Endodermal cell (in vitro differentiated cells): ENCODE data around the gene PIWIL4. TPM values are rescaled to one million over a fixed set of nuclear protein-coding genes. Genes with fewer than 3 reads are reported as not detected.

Experiments
- DNase-seq: peaks from one replicate; pipeline ENCODE4 v3.0.0-alpha.2; 2017
- H3K27ac ChIP-seq: 2 replicates; pipeline ENCODE4 v1.5.1; 2013; ENCODE audit warnings: mild to moderate bottlenecking, low read depth, low read length, moderate library complexity
- H3K27me3 ChIP-seq: 2 replicates; pipeline ENCODE4 v1.6.1; 2013; ENCODE audit warnings: mild to moderate bottlenecking, low read length, moderate library complexity; ENCODE audit not compliant: insufficient read depth, control insufficient read depth, poor library complexity, severe bottlenecking
- H3K36me3 ChIP-seq: 2 replicates; pipeline ENCODE4 v1.7.0; 2013; ENCODE audit warnings: mild to moderate bottlenecking, low read length, moderate library complexity; ENCODE audit not compliant: control insufficient read depth, insufficient read depth
- H3K4me1 ChIP-seq: one replicate; pipeline ENCODE4 v1.7.0; 2013; ENCODE audit warnings: low read length; ENCODE audit not compliant: control insufficient read depth, insufficient read depth
- H3K4me3 ChIP-seq: 2 replicates; pipeline ENCODE4 v1.5.1; 2013; ENCODE audit warnings: mild to moderate bottlenecking, low read length, moderate library complexity
- H3K9ac ChIP-seq: 2 replicates; pipeline ENCODE4 v1.6.1; 2013; ENCODE audit warnings: mild to moderate bottlenecking, low read length, moderate library complexity; ENCODE audit not compliant: poor library complexity, severe bottlenecking; ENCODE audit errors: extremely low read depth
- H3K9me3 ChIP-seq: 2 replicates; pipeline ENCODE4 v1.6.1; 2013; ENCODE audit warnings: mild to moderate bottlenecking, low read length, moderate library complexity; ENCODE audit not compliant: control insufficient read depth
- H3K27ac Mint-ChIP-seq: 2 replicates; pipeline ENCODE4 v1.8.0; 2020; ENCODE audit warnings: mixed read lengths
- H3K27me3 Mint-ChIP-seq: 2 replicates; pipeline ENCODE4 v1.8.0; 2021; ENCODE audit warnings: mild to moderate bottlenecking, mixed read lengths; ENCODE audit not compliant: insufficient read depth
- H3K36me3 Mint-ChIP-seq: 2 replicates; pipeline ENCODE4 v1.8.0; 2020; ENCODE audit warnings: low read depth, mixed read lengths
- H3K4me1 Mint-ChIP-seq: 2 replicates; pipeline ENCODE4 v1.8.0; 2020; ENCODE audit warnings: mixed read lengths
- H3K4me3 Mint-ChIP-seq: 2 replicates; pipeline ENCODE4 v1.8.0; 2020; ENCODE audit warnings: mild to moderate bottlenecking, moderate library complexity, mixed read lengths
- H3K9me3 Mint-ChIP-seq: 2 replicates; pipeline ENCODE4 v1.8.0; 2020; ENCODE audit warnings: mild to moderate bottlenecking, mixed read lengths
- WGBS, 2 experiments: methylation state at CpG; one replicate each; pipeline versions ENCODE4 v1.1.5 to v1.1.7; 2013; ENCODE audit warnings: missing lambda C conversion rate in 2 of 2, mixed read lengths in 1 of 2; ENCODE audit not compliant: insufficient coverage in 1 of 2, insufficient read length in 1 of 2; 5-methylcytosine and 5-hydroxymethylcytosine counted together
- total RNA-seq, 2 donors: library from RNA; stranded (reverse); fragmentation: NEBNext Ultra II Directional in 1 of 2; extraction: Animal tissue kit (Norgen Biotek cat#: 25700) in 1 of 2; gene quantifications; 2 replicates in 1 of 2; 3 replicates in 1 of 2; pipeline ENCODE4 v1.2.1, GENCODE V29; 2021
- TF ChIP-seq, protein P1 (sequence below): fragments of 200-600 bp; sonication (generic); conservative IDR thresholded peaks from 2 replicates; pipeline ENCODE4 v1.5.0; 2021; ENCODE audit warnings: antibody characterized with exemption, mild to moderate bottlenecking

The PIWIL4 gene
- total RNA-seq, 2 donors from 2014 or later = 0.24 to 0.82 TPM

DNA sequence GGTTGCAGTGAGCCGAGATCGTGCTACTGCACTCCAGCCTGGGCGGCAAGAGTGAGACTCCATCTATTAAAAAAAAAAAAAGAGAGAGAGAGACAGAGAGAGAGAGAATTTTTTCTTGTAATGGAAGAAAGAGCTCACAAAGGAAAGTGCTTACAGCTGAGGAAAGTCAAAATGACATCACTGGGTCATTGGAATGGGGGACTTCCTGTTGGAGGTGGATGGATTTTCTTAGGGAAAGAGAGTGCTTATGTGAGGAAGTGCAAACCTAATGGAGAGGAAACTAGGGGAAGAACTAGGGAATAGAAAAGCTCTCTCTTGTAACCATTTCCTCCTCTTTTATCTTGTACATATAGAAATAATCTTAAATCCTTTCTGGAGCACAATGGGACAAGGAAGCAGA is 6.3 kb upstream of the PIWIL4 start:
- H3K36me3 Mint-ChIP-seq = no peaks in the 10 kb centered on the region
- no peak overlapping the region for H3K27ac Mint-ChIP-seq

DNA sequence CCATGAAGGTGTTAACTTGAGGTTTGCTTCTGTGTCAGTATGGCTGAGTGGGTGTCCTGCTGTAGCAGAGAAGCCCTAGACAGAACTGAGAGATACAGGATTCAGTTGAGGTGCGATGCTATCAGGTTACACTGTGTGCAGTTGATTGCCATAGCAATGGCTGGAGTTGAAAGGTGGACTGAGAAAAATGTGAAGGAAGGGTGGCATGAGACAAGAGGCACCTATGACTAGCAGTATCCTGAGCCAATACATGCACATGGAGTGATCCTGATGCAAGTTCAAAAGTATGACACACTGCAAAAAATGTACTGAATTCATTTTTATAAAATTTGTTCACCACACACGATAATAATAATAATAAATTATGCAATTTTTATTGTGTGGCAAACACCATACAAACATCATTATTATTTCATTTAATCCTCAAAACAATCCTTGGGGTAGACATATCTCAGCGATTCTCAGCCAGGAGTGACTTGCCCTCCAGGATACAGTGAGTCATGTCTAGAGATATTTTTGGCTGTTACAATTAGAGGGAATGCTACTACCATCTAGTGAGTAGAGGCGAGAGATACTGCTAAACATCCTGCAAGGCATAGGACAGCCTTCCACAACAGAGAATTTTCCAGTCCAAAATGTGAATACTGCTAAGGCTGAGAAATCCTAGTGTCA is 3.9 kb upstream of the PIWIL4 start:
- Mint-ChIP-seq H3K4me1 (peaks cover 15% of the 10 kb centered on the region), H3K4me3 (no peak overlapping the region), H3K27ac (no peak overlapping the region), H3K36me3 (no peaks in the 10 kb centered on the region), H3K27me3 (peaks cover 10% of the 10 kb centered on the region), H3K9me3 (no peaks in the 10 kb centered on the region)
- no peak for DNase-seq
- Histone ChIP-seq H3K9me3 (no peaks in the 10 kb centered on the region), H3K4me1 (peaks cover 4% of the 10 kb centered on the region), H3K9ac (no peak overlapping the region), H3K36me3 (no peaks in the 10 kb centered on the region), H3K27me3 (no peaks in the 10 kb centered on the region), H3K27ac (no peak overlapping the region), H3K4me3 (no peak overlapping the region)
- TF ChIP-seq, protein P1, sequence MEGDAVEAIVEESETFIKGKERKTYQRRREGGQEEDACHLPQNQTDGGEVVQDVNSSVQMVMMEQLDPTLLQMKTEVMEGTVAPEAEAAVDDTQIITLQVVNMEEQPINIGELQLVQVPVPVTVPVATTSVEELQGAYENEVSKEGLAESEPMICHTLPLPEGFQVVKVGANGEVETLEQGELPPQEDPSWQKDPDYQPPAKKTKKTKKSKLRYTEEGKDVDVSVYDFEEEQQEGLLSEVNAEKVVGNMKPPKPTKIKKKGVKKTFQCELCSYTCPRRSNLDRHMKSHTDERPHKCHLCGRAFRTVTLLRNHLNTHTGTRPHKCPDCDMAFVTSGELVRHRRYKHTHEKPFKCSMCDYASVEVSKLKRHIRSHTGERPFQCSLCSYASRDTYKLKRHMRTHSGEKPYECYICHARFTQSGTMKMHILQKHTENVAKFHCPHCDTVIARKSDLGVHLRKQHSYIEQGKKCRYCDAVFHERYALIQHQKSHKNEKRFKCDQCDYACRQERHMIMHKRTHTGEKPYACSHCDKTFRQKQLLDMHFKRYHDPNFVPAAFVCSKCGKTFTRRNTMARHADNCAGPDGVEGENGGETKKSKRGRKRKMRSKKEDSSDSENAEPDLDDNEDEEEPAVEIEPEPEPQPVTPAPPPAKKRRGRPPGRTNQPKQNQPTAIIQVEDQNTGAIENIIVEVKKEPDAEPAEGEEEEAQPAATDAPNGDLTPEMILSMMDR = no peak
- WGBS, 2 experiments = 81 to 95% methylated on average over 2 to 3 of the region's 4 CpGs

More for the DNA sequence above, 6.3 kb upstream of the PIWIL4 start:
- Mint-ChIP-seq H3K27me3 (peaks cover 28% of the 10 kb centered on the region), H3K9me3 (no peaks in the 10 kb centered on the region), H3K4me3 (no peak overlapping the region), H3K4me1 (peaks cover 16% of the 10 kb centered on the region)
- WGBS, 2 experiments = 91 to 97% methylated on average over 3 of the region's 3 CpGs
- Histone ChIP-seq H3K27ac (no peak overlapping the region), H3K36me3 (no peaks in the 10 kb centered on the region), H3K4me1 (peaks cover 4% of the 10 kb centered on the region), H3K9me3 (no peaks in the 10 kb centered on the region), H3K4me3 (no peak overlapping the region), H3K9ac (no peak overlapping the region), H3K27me3 (no peaks in the 10 kb centered on the region)
- TF ChIP-seq, protein P1 = no peak
- no peak for DNase-seq

GRCh38 chr11:94563848-94564467 is 3.2 kb upstream of the PIWIL4 start:
- H3K4me3 Mint-ChIP-seq = no peak overlapping the region
- H3K4me1 ChIP-seq = peaks cover 4% of the 10 kb centered on the region
- DNase-seq = no peak
- H3K4me1 Mint-ChIP-seq = peaks cover 10% of the 10 kb centered on the region
- no peak overlapping the region for H3K27ac ChIP-seq
- TF ChIP-seq, protein P1 = no peak
- no peaks in the 10 kb centered on the region for H3K36me3 Mint-ChIP-seq
- no peak overlapping the region for H3K9ac ChIP-seq
- no peak overlapping the region for H3K4me3 ChIP-seq
- H3K27me3 Mint-ChIP-seq = peaks cover 8% of the 10 kb centered on the region
- 79 to 90% methylated on average over 4 to 7 of the region's 8 CpGs for WGBS, 2 experiments
- no peaks in the 10 kb centered on the region for H3K9me3 ChIP-seq
- H3K27ac Mint-ChIP-seq = no peak overlapping the region
- H3K36me3 ChIP-seq = no peaks in the 10 kb centered on the region
- H3K9me3 Mint-ChIP-seq = no peaks in the 10 kb centered on the region
- H3K27me3 ChIP-seq = no peaks in the 10 kb centered on the region
